Caco-2 (cell line): ENCODE results near the gene CLEC2B. TPM values are rescaled to one million over a fixed set of nuclear protein-coding genes. Genes with fewer than 3 reads are reported as not detected.

Source experiments
- BruUV-seq: library from RNA; stranded (reverse); fragments of 400-500 nt; replicated peaks from 2 replicates; lab custom pipeline; 2021; lab: Mats Ljungman, UMichigan
- CTCF ChIA-PET: fragments of 300-600 bp; sonication (Branson Sonifier 250); formaldehyde crosslinking; loops from one replicate; lab custom pipeline; 2022; ENCODE audit warnings: antibody characterized with exemption; lab: Charles Lee
- POLR2A ChIA-PET: fragments of 300-600 bp; sonication (Branson Sonifier 250); formaldehyde crosslinking; loops from one replicate; lab custom pipeline; 2022; ENCODE audit warnings: antibody characterized with exemption; lab: Charles Lee
- DNase-seq, 2 experiments: peaks; one replicate each; pipeline versions ENCODE4 v3.0.0 to v3.0.0-alpha.2; 2020 to 2022
- H3K27me3 ChIP-seq: replicated peaks from 2 replicates; pipeline ENCODE4 v1.6.0; 2011; ENCODE audit warnings: low read length; ENCODE audit not compliant: control insufficient read depth, insufficient read depth
- H3K36me3 ChIP-seq: 2 replicates; pipeline ENCODE4 v1.5.1; 2011; ENCODE audit warnings: low read length; ENCODE audit not compliant: control insufficient read depth, insufficient read depth
- H3K4me1 ChIP-seq: fragments of 250-450 bp; sonication (Bioruptor Pico); 2 replicates; pipeline ENCODE4 v1.5.1; 2020; ENCODE audit warnings: mild to moderate bottlenecking
- H3K4me3 ChIP-seq: 2 replicates; pipeline ENCODE4 v1.5.1; 2011; ENCODE audit warnings: low read depth, mild to moderate bottlenecking, control low read depth, low read length
- H3K9me3 ChIP-seq: fragments of 250-450 bp; sonication (Bioruptor Pico); 2 replicates; pipeline ENCODE4 v1.5.1; 2020; ENCODE audit warnings: mild to moderate bottlenecking, moderate library complexity
- H3K27ac Mint-ChIP-seq: one replicate; pipeline ENCODE4 v1.8.0; 2022; ENCODE audit warnings: mixed read lengths; ENCODE audit not compliant: unreplicated experiment
- H3K27me3 Mint-ChIP-seq: one replicate; pipeline ENCODE4 v1.8.0; 2022; ENCODE audit warnings: mixed read lengths; ENCODE audit not compliant: insufficient read depth, unreplicated experiment
- H3K36me3 Mint-ChIP-seq: one replicate; pipeline ENCODE4 v1.8.0; 2022; ENCODE audit warnings: mild to moderate bottlenecking, mixed read lengths; ENCODE audit not compliant: insufficient read depth, unreplicated experiment
- H3K4me1 Mint-ChIP-seq: one replicate; pipeline ENCODE4 v1.8.0; 2022; ENCODE audit warnings: low read depth, mixed read lengths; ENCODE audit not compliant: unreplicated experiment
- H3K4me3 Mint-ChIP-seq: one replicate; pipeline ENCODE4 v1.8.0; 2022; ENCODE audit warnings: mild to moderate bottlenecking, moderate library complexity, mixed read lengths; ENCODE audit not compliant: unreplicated experiment
- H3K9me3 Mint-ChIP-seq: one replicate; pipeline ENCODE4 v1.8.0; 2022; ENCODE audit warnings: mixed read lengths; ENCODE audit not compliant: unreplicated experiment
- intact Hi-C: fragments of 100-400 bp; cut with micrococcal nuclease; formaldehyde crosslinking; loops from one replicate; pipeline ENCODE4 v1.10.0; 2022; ENCODE audit not compliant: unreplicated experiment
- total RNA-seq: library from RNA; stranded (reverse); gene quantifications from 2 replicates; pipeline ENCODE4 v1.2.3, GENCODE V29; 2022
- TF ChIP-seq, protein P1 (sequence below), 2 experiments: fragments of 200-600 bp in 1 of 2; IDR thresholded peaks; 1 replicate in 1 of 2; 2 replicates in 1 of 2; pipeline versions ENCODE4 v1.5.1 to v1.8.0; 2011 to 2022; ENCODE audit warnings: antibody characterized with exemption in 1 of 2, control low read depth in 1 of 2, inconsistent platforms in 1 of 2, low read depth in 1 of 2, low read length in 1 of 2, mild to moderate bottlenecking in 1 of 2, moderate library complexity in 1 of 2; ENCODE audit not compliant: insufficient read depth in 1 of 2, severe bottlenecking in 1 of 2, unreplicated experiment in 1 of 2

The CLEC2B gene
- total RNA-seq, 1 experiment from 2014 or later, result not detected

DNA sequence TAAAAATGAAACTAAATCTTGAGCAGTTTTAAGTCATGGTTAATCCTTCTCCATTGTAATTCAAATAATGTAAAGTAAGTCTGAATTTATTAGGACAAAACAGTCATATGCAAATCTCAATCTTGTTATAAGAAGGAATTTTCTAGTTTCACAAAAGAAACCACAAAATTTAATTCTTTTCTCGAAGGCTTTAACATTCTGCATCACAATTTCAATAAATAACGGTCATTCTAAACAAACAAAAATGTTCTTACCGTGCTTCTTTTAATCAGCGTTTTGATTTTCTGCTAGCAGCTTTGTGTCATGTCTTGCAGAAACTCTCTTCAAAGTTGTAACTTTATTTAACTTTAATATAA lies 225 bp downstream of the CLEC2B start:
- no peak overlapping the region for H3K4me3 ChIP-seq
- BruUV-seq, result no TSS peak

DNA sequence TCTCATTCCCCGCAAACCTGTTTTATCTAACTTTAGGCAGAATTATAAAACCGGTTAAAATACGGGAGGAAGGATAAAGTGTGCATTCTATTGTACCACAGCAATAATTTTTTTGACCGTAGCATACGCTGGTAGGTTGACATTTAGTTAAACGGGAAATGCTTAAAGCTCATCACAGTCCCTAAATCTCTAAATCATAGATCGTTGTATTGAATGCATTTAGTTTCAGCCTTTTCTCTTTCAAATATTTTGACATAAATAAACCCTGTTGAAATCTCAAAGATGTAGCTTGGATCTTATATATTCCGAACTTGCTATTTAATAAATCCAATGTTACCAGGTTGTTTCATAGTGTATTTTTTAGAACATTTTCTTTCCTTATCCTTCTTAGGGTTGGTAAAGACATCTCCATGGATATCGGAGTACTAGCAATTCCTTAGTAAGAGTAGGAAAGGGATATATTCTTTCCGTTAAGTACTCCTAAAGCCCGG lies 798 bp downstream of the CLEC2B start:
- POLR2A ChIA-PET, result no interaction called here
- Histone ChIP-seq H3K36me3 (no peaks in the 10 kb centered on the region), H3K4me3 (no peak overlapping the region), H3K27me3 (no peaks in the 10 kb centered on the region), H3K9me3 (no peaks in the 10 kb centered on the region), H3K4me1 (no peaks in the 10 kb centered on the region; the same call in 1 of the 2 replicates)
- Mint-ChIP-seq H3K27ac (no peak overlapping the region), H3K4me1 (peaks cover 15% of the 10 kb centered on the region), H3K36me3 (no peaks in the 10 kb centered on the region), H3K4me3 (no peak overlapping the region), H3K27me3 (peaks cover 26% of the 10 kb centered on the region), H3K9me3 (no peaks in the 10 kb centered on the region)
- intact Hi-C loops, result no loop called here
- no peak for DNase-seq
- BruUV-seq, result no TSS peak
- TF ChIP-seq, protein P1, sequence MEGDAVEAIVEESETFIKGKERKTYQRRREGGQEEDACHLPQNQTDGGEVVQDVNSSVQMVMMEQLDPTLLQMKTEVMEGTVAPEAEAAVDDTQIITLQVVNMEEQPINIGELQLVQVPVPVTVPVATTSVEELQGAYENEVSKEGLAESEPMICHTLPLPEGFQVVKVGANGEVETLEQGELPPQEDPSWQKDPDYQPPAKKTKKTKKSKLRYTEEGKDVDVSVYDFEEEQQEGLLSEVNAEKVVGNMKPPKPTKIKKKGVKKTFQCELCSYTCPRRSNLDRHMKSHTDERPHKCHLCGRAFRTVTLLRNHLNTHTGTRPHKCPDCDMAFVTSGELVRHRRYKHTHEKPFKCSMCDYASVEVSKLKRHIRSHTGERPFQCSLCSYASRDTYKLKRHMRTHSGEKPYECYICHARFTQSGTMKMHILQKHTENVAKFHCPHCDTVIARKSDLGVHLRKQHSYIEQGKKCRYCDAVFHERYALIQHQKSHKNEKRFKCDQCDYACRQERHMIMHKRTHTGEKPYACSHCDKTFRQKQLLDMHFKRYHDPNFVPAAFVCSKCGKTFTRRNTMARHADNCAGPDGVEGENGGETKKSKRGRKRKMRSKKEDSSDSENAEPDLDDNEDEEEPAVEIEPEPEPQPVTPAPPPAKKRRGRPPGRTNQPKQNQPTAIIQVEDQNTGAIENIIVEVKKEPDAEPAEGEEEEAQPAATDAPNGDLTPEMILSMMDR (IDR thresholded peaks at IDR 0.05; ENCODE audit: insufficient read depth in 1 of 2, low read depth in 1 of 2, low read length in 1 of 2, severe bottlenecking in 1 of 2, unreplicated experiment in 1 of 2), result no peak
- CTCF ChIA-PET, result no interaction called here

More for the DNA sequence above, 225 bp downstream of the CLEC2B start:
- H3K27me3 ChIP-seq, result no peaks in the 10 kb centered on the region
- no peak for DNase-seq
- Mint-ChIP-seq H3K9me3 (no peaks in the 10 kb centered on the region), H3K36me3 (no peaks in the 10 kb centered on the region), H3K27me3 (peaks cover 22% of the 10 kb centered on the region), H3K4me3 (no peak overlapping the region), H3K27ac (no peak overlapping the region), H3K4me1 (peaks cover 15% of the 10 kb centered on the region)
- ChIA-PET POLR2A (no interaction called here), CTCF (no interaction called here)
- TF ChIP-seq, protein P1 (IDR thresholded peaks at IDR 0.05; ENCODE audit: insufficient read depth in 1 of 2, low read depth in 1 of 2, low read length in 1 of 2, severe bottlenecking in 1 of 2, unreplicated experiment in 1 of 2), result no peak
- no peaks in the 10 kb centered on the region; the same call in 1 of the 2 replicates for H3K4me1 ChIP-seq
- intact Hi-C loops, result no loop called here
- no peaks in the 10 kb centered on the region for H3K36me3 ChIP-seq
- H3K9me3 ChIP-seq, result no peaks in the 10 kb centered on the region

DNA sequence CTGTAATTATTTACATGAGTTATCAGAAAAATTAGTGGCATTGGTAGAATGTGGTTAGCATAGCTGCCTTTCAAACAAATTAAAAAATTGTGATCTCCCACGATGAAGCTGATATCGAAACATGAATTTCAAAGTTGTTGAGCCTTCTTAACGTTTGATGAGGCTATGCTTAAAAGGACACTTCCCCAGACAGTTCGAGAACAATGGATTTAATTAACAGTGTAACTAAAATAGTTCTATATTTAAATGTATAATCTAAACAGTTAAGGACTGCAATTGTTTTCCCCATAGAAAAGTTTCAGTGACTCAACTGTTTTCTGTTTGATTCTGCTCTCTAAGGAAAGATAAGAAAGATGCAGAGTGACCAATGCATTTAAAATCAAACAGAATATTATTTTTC lies 1.6 kb downstream of the CLEC2B start:
- H3K36me3 Mint-ChIP-seq, result no peaks in the 10 kb centered on the region
- Histone ChIP-seq H3K27me3 (no peaks in the 10 kb centered on the region), H3K36me3 (no peaks in the 10 kb centered on the region), H3K4me3 (no peak overlapping the region), H3K4me1 (no peaks in the 10 kb centered on the region; the same call in 1 of the 2 replicates), H3K9me3 (no peaks in the 10 kb centered on the region)
- intact Hi-C loops, result no loop called here
- BruUV-seq, result no TSS peak
- peaks cover 15% of the 10 kb centered on the region for H3K4me1 Mint-ChIP-seq
- no peak for DNase-seq
- H3K4me3 Mint-ChIP-seq, result no peak overlapping the region
- CTCF ChIA-PET, result no interaction called here
- H3K27ac Mint-ChIP-seq, result no peak overlapping the region
- peaks cover 29% of the 10 kb centered on the region for H3K27me3 Mint-ChIP-seq
- TF ChIP-seq, protein P1 (IDR thresholded peaks at IDR 0.05; ENCODE audit: insufficient read depth in 1 of 2, low read depth in 1 of 2, low read length in 1 of 2, severe bottlenecking in 1 of 2, unreplicated experiment in 1 of 2), result no peak
- POLR2A ChIA-PET, result no interaction called here
- no peaks in the 10 kb centered on the region for H3K9me3 Mint-ChIP-seq
